ENCODE results near the gene MGAT2.

GRCh38 chr14:49614196-49614595 is 6.4 kb upstream of the MGAT2 start:
- TF ChIP-seq, protein P1, sequence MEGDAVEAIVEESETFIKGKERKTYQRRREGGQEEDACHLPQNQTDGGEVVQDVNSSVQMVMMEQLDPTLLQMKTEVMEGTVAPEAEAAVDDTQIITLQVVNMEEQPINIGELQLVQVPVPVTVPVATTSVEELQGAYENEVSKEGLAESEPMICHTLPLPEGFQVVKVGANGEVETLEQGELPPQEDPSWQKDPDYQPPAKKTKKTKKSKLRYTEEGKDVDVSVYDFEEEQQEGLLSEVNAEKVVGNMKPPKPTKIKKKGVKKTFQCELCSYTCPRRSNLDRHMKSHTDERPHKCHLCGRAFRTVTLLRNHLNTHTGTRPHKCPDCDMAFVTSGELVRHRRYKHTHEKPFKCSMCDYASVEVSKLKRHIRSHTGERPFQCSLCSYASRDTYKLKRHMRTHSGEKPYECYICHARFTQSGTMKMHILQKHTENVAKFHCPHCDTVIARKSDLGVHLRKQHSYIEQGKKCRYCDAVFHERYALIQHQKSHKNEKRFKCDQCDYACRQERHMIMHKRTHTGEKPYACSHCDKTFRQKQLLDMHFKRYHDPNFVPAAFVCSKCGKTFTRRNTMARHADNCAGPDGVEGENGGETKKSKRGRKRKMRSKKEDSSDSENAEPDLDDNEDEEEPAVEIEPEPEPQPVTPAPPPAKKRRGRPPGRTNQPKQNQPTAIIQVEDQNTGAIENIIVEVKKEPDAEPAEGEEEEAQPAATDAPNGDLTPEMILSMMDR (IDR thresholded peaks at IDR 0.05; ENCODE audit: extremely low read depth in 1 of 2, insufficient read depth in 1 of 2, low read depth in 1 of 2, low read length in 2 of 2): no peak
- TF ChIP-seq EZH2 (IDR thresholded peaks at IDR 0.05; ENCODE audit: borderline replicate concordance, low read depth, low read length, severe bottlenecking) (no peak), POLR2A (IDR thresholded peaks at IDR 0.05; ENCODE audit: low read depth, low read length) (no peak)
